HG03060 (cell line): ENCODE results near the gene DRC1.
"Not testable (repeated sequence)": the region's sequence is repeated elsewhere in the genome, so short reads cannot be mapped to it uniquely, and the experiment has no call there.

Experiments
- ATAC-seq: cut with Tn5 transposase; IDR thresholded peaks from one replicate; pipeline ENCODE4 v1.9.1; 2021; ENCODE audit warnings: low read depth, moderate number of reproducible peaks; ENCODE audit not compliant: unreplicated experiment

The DRC1 gene

GRCh38 chr2:26401739-26402541 lies at the start of gene DRC1:
Gene DRC1, plus strand, starts transcription at chr2:26401920. Its CDS starts 70 bp downstream, at chr2:26401990.
- ATAC-seq: no peak

- no peak for ATAC-seq
Measured at GRCh38 chr2:26352892-26353291, 48.8 kb upstream of the DRC1 start.

DNA sequence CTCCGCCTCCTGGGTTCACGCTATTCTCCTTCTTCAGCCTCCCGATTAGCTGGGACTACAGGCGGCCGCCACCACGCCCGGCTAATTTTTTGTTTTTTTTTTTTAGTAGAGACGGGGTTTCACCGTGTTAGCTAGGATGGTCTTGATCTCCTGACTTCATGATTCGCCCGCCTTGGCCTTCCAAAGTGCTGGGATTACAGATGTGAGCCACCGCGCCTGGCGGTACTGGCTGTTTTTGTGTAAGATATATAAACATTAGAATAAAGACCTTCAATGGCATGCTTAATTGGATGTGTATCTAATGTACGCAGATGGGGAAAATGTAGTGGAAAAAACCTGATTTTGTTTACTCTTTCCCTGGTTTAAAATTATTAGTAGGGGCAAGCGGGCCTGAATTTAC lies 47.3 kb upstream of the DRC1 start:
- ATAC-seq: not testable (repeated sequence)

DNA sequence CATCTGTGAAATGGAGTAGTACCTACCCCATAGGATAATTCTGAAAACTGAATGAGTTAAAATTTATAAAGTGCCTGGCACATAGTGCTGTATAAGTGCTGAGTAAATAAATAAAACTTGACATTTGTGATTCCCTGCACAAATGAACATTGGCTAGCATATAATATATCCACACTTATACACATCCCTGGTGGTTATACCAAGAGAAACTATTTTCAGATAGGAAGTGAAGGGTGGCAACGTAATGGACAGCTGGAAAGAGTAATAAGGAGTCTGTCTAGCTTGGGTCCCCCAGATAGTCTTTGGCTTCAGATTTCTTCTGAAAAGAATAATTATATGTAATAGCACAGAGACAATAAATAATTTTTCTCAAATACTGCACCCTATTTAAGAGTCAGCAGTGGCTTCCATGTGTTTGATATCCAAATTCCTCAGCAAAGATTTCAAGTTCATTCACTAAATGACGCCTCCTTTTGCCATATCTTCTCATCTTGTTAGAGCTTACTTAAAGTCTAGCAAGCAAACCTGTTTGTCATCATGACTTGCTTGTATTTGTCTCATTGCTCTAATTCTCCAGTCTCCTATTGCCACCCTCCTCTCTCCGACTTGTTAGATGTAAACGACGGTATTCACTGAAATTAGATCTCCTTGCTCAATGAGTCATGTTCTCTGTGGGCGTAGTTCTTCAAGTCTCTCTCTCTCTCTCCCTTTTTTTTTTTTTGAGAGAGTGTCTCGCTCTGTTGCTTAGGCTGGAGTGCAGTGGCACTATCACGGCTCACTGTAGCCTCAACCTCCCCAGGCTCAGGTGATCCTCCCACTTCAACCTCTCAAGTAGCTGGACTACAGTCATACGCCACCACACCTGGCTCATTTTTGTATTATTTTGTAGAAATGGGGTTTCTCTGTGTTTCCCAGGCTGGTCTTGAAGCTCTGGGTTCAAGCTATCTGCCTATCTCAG lies 46.4 kb upstream of the DRC1 start:
- ATAC-seq: no peak

DNA sequence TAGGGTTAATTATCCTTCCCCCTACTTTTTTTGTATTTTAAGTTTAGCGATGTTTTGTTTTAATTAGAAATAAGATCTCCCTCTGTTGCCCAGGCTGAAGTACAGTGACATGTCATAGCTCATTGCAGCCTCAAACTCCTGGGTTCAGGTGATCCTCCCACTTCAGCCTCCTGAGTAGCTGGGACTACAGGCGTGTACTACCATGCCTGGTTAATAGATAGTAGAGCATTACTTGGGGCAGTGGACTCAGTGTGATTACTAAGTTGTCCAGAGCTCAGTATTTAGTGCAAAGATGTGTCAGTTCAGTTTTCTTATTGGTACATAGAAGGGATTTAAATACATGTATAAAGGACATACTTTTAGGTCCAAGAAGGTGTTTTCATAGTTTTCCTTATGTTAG lies 45.6 kb upstream of the DRC1 start:
- no peak for ATAC-seq

DNA sequence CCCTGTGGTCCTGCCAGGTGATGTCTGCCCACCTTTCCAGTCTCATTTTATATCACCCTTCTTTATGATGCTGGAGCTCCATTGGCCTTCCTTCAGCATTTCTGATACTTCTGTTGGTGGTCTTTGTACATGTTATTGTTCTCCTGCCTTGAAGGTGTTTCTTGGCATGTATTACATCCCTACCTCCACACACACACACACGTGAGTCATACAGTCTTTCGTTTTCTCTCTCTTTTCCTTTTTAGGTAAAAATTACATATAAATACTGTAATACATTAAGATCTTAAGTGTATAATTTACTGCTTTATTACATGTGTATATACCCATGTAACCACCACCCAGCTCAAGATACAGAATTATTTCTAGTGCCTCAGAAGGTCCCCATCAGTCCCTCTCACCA lies 44.9 kb upstream of the DRC1 start:
- no peak for ATAC-seq

DNA sequence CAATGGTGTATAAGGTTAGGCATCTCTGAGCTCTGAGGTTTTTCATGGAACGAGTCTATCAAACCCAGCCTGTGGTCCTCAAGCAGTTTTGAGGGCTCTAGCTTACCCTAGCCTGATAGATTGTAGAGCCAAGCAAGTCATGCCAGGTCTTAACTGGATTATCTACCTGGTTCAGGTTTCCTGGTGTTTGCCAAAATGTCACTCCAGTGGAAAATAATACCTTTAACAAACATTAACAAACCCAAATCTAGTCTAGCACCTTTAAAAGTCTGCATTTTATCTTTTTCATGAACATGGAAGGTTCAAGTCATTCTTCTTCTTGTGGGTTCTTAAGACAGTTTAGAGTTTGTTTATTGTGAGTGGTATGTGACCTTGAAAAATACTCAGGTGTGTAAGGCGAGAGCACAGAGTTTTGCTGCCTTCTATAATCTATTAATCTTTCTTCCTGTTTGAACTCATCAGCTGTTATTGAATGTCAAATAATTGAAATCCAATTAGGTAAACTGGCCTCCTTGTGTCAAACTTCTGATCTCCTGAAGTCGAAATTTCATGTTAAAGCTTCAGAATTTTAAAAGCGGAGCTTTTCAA lies 41.7 kb upstream of the DRC1 start:
- no peak for ATAC-seq

DNA sequence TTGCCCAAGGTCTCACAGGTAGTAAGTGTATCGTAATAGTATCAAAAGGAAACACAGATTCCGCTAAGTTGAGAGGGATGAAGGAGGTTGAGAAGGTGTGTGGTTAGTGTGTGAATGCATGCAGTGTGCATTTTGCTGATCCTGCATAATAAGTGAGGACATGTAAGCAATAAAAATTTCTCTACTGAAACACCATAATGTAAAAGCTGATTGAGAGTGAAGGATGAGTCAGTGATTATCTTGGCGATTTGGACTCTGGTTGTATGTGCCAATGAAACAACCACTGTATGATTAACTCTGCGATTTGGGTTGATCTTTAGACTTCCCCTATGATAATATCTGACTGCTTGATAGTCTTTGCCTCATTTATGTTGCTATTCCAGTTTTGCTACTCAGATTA lies 38.4 kb upstream of the DRC1 start:
- ATAC-seq: no peak

DNA sequence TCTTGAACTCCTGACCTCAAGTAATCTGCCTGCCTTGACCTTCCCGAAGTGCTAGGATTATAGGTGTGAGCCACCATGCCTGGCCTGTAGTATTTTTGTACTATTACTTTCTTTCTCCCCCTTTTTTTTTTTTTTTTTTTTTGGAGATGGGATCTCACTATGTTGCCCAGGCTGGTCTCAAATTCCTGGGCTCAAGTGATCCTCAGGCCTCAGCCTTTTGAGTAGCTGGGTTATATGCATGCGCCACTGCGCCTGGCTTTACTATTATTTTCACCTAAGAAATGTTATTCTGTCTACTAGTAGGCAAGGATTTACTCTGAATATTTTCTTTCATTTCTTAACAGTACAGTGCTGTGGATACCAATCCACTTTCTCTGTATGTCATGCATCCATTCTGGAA lies 37.8 kb upstream of the DRC1 start:
- ATAC-seq: no peak

DNA sequence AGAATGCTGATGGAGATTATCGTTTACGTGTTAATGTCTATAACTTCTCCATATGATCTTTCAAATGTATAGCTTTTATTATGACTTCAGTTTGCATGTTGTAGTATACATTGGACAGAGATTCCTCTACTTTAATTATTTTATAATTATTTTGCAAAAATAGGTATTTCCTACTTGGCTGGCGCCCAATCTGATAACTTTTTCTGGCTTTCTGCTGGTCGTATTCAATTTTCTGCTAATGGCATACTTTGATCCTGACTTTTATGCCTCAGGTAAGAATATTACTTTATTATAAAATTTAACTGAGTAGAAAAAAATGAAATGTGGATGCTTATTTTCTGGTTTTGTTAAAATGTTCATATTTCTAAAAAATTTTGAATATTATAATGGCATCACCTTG lies 37.1 kb upstream of the DRC1 start:
- ATAC-seq: no peak

- no peak for ATAC-seq
Measured at GRCh38 chr2:26366957-26367356, 34.8 kb upstream of the DRC1 start.

GRCh38 chr2:26369664-26370063 lies 32.1 kb upstream of the DRC1 start:
- ATAC-seq: not testable (repeated sequence)

DNA sequence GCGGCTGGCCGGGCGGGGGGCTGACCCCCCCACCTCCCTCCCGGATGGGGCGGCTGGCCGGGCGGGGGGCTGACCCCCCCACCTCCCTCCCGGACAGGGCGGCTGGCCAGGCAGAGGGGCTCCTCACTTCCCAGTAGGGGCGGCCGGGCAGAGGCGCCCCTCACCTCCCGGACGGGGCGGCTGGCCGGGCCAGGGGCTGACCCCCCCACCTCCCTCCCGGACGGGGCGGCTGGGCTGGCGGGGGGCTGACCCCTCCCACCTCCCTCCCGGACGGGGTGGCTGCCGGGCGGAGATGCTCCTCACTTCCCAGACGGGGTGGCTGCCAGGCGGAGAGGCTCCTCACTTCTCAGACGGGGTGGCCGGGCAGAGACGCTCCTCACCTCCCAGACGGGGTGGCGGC lies 30.8 kb upstream of the DRC1 start:
- not testable (repeated sequence) for ATAC-seq

GRCh38 chr2:26376799-26377198 lies 24.9 kb upstream of the DRC1 start:
- no peak for ATAC-seq

DNA sequence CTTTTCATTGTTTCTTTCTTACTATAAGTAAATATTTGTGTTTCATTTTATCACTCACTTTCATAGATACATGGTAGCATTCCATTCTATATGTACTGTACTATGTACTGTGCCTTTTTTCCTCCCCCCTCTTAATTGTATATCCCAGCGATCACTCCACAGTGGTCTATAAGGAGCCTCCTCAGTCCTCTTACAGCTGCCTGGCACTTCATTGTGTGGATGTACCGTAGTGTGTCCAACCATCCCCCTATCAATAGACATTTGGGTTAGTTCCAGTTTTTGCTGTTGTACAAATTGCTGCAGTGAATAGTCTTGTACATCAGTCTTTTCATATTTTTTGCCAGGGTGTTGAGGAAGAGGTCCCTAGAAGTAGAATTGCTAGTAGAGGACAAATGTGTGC lies 21.4 kb upstream of the DRC1 start:
- ATAC-seq: no peak

GRCh38 chr2:26382564-26382963 lies 19.2 kb upstream of the DRC1 start:
- no peak for ATAC-seq

DNA sequence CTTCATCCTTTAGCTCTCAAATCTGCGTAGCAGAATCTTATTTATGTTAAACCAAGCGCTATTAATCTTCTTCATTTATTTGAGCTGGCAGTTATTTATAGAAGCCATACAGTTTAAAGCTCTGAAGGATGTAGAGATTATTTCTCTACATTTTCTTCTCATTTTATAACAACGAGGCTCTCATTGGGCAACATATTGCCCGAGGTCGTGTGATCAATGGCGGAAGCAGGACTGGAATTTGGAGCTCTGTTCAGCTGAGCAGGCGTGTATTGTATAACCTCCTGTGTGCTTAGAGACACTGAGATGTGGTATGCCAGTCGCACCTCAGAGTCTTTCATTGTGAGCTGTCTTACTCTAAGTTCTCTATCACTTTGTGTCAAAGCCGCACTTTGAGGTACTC lies 17.5 kb upstream of the DRC1 start:
- ATAC-seq: no peak

GRCh38 chr2:26384597-26384996 lies 17.1 kb upstream of the DRC1 start:
- ATAC-seq: no peak

- ATAC-seq: no peak
Measured at GRCh38 chr2:26387189-26387588, 14.5 kb upstream of the DRC1 start.

DNA sequence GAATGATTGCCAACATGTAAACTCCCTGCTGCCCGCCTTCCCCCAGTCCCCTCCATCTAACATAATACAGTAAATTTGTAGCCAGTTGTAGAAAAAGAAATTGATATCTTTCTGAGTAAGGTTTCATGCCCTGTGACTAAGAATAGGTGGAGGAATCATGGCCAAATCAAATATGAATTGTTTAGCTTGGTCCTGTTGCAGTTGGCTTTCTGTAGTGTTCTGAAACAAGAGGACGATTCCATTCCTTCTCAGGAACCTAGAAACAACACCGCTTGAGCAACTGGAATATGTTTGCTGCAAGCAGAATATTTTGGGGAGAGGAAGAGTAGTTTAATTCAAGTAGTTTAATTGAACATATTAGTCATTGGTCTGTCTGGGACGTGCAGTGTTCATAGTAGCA lies 7.0 kb upstream of the DRC1 start:
- no peak for ATAC-seq

GRCh38 chr2:26395394-26395793 lies 6.3 kb upstream of the DRC1 start:
- no peak for ATAC-seq
